ENCODE measurements around the gene UBE2R2. TPM values are rescaled to one million over a fixed set of nuclear protein-coding genes. Genes with fewer than 3 reads are reported as not detected.

UBE2R2 gene
- total and polyA plus RNA-seq, 2 of the 8 experiments (the other 6 are each of a cell fraction or from before 2014, with no cell fraction given), result 19.4 to 42.1 TPM

- Histone ChIP-seq H2BK5ac (ENCODE audit: low read depth, low read length) (no peak overlapping the region), H2BK15ac (ENCODE audit: low read length) (no peak overlapping the region), H2BK120ac (replicated peaks; ENCODE audit: low read depth, low read length) (no peak overlapping the region), H3K4me2 (ENCODE audit: insufficient read depth in 1 of 2, low read depth in 2 of 2, low read length in 2 of 2) (no peak overlapping the region), H2BK20ac (ENCODE audit: low read length) (no peak overlapping the region), H3K79me1 (ENCODE audit: low read depth, low read length) (peaks cover 3% of the 10 kb centered on the region), H3K14ac (ENCODE audit: insufficient read length) (no peak overlapping the region), H4K91ac (replicated peaks; ENCODE audit: insufficient read length, low read length) (no peak overlapping the region), H3K36me3 (ENCODE audit: control insufficient read depth in 2 of 4, insufficient read depth in 4 of 4, low read length in 3 of 4) (peaks cover 0 to 3% (median 0%) of the 10 kb centered on the region in 4 experiments; a peak in 3 of 8 replicates), H3K18ac (ENCODE audit: extremely low read depth, low read length) (no peak overlapping the region), H3K23ac (ENCODE audit: insufficient read length) (no peak overlapping the region), H4K8ac (ENCODE audit: extremely low read depth, insufficient read depth, low read length) (no peak overlapping the region), H4K5ac (ENCODE audit: insufficient read length, low read depth, low read length) (no peak overlapping the region), H2AK5ac (ENCODE audit: low read depth, low read length) (no peak overlapping the region), H4K20me1 (replicated peaks in 1 of 2; ENCODE audit: control insufficient read depth in 1 of 2, insufficient read depth in 2 of 2, low read length in 2 of 2) (peaks cover 0 to 2% of the 10 kb centered on the region in 2 experiments), H3K4me1 (replicated peaks in 1 of 4; ENCODE audit: control insufficient read depth in 3 of 4, insufficient read depth in 4 of 4, low read length in 3 of 4) (peaks cover 0 to 6% (median 2%) of the 10 kb centered on the region in 4 experiments; a peak in 2 of 7 replicates), H3K4me3 (ENCODE audit: extremely low read depth in 1 of 4, insufficient read depth in 2 of 4, low read depth in 3 of 4, low read length in 4 of 4) (no peak overlapping the region), H3K27me3 (replicated peaks in 1 of 4; ENCODE audit: control insufficient read depth in 3 of 4, extremely low read depth in 1 of 4, insufficient read depth in 3 of 4, low read length in 3 of 4) (no peaks in the 10 kb centered on the region), H3K27ac (ENCODE audit: low read depth, low read length) (no peak overlapping the region), H3K56ac (replicated peaks; ENCODE audit: insufficient read length, low read depth, low read length) (no peak overlapping the region), H3K9me3 (ENCODE audit: insufficient read depth in 2 of 2, low read depth in 1 of 2, low read length in 1 of 2) (no peaks in the 10 kb centered on the region), H3K23me2 (ENCODE audit: low read depth, low read length) (no peaks in the 10 kb centered on the region), H2AFZ (ENCODE audit: low read length) (no peak overlapping the region), H3K4ac (replicated peaks; ENCODE audit: insufficient read length, low read depth, low read length) (no peak overlapping the region), H3K9ac (replicated peaks in 1 of 4; ENCODE audit: extremely low read depth in 1 of 4, low read depth in 3 of 4, low read length in 3 of 4) (no peak overlapping the region), H2BK12ac (ENCODE audit: low read depth, low read length) (no peak overlapping the region), H3K79me2 (ENCODE audit: control insufficient read depth in 1 of 2, insufficient read depth in 2 of 2, low read length in 2 of 2) (peaks cover 0 to 44% of the 10 kb centered on the region in 2 experiments; a peak in 2 of 4 replicates)
- ChIA-PET POLR2A (ENCODE audit: partially characterized antibody) (no interaction called here), CTCF (ENCODE audit: partially characterized antibody) (interaction anchor here (0.8 to 2.8 kb wide), 2 partner anchors 13 to 26 kb away, joined by 4 to 15 read pairs; no protein-coding TSS in a partner anchor)
- FAIRE-seq (no peak), DNase-seq (ENCODE audit: low read depth in 1 of 2, low spot score in 2 of 2) (no peak)
- 87% methylated on average over 4 of the region's 4 CpGs; no CpG with 5 or more reads in 1 of the 2 experiments for WGBS, 2 experiments (ENCODE audit: extremely low coverage in 1 of 2, insufficient coverage in 1 of 2, insufficient read length in 1 of 2, insufficient replicate concordance in 2 of 2, low coverage in 1 of 2, low lambda C conversion rate in 2 of 2, missing lambda C conversion rate in 1 of 2)
- TF ChIP-seq NANOG (IDR thresholded peaks at IDR 0.05; ENCODE audit: insufficient read depth, low read depth, low read length, poor library complexity, severe bottlenecking) (no peak), SP1 (IDR thresholded peaks at IDR 0.05; ENCODE audit: low read depth, low read length) (no peak), SIN3A (conservative IDR thresholded peaks at IDR 0.05 in 1 of 2, IDR thresholded peaks at IDR 0.05 in 1 of 2; ENCODE audit: low read depth in 1 of 2, low read length in 2 of 2) (no peak), KDM5A (IDR thresholded peaks at IDR 0.05; ENCODE audit: low read length) (no peak), RBBP5 (IDR thresholded peaks at IDR 0.05; ENCODE audit: borderline replicate concordance, low read depth, low read length) (no peak), E2F6 (IDR thresholded peaks at IDR 0.05) (no peak), TAF7 (optimal IDR thresholded peaks at IDR 0.05; ENCODE audit: borderline replicate concordance, low read depth, low read length) (no peak), CHD2 (IDR thresholded peaks at IDR 0.05; ENCODE audit: low read length) (no peak), FOSL1 (IDR thresholded peaks at IDR 0.05; ENCODE audit: insufficient read depth, low read depth, low read length) (no peak), GTF2F1 (IDR thresholded peaks at IDR 0.05; ENCODE audit: borderline replicate concordance, low read depth, low read length) (no peak), CHD1 (IDR thresholded peaks at IDR 0.05; ENCODE audit: low read depth, low read length) (no peak), NRF1 (IDR thresholded peaks at IDR 0.05; ENCODE audit: low read depth, low read length) (no peak), RXRA (IDR thresholded peaks at IDR 0.05; ENCODE audit: insufficient read depth, low read depth, low read length) (no peak)
Measured at GRCh38 chr9:33907347-33907746, 90.4 kb downstream of the UBE2R2 start.
